Loucy (cell line): ENCODE data around the gene GLMN.

Source experiments
- EZH2phosphoT487 ChIP-seq: fragments of 200-600 bp; IDR thresholded peaks from 2 replicates; pipeline ENCODE4 v1.6.1; 2018; ENCODE audit warnings: antibody characterized with exemption, mild to moderate bottlenecking, moderate library complexity, borderline replicate concordance
- TF ChIP-seq, protein P1 (sequence below): fragments of 200-600 bp; sonication (generic); conservative IDR thresholded peaks from 2 replicates; pipeline ENCODE4 v1.5.1; 2014; ENCODE audit warnings: mild to moderate bottlenecking, antibody characterized with exemption, low read length

DNA sequence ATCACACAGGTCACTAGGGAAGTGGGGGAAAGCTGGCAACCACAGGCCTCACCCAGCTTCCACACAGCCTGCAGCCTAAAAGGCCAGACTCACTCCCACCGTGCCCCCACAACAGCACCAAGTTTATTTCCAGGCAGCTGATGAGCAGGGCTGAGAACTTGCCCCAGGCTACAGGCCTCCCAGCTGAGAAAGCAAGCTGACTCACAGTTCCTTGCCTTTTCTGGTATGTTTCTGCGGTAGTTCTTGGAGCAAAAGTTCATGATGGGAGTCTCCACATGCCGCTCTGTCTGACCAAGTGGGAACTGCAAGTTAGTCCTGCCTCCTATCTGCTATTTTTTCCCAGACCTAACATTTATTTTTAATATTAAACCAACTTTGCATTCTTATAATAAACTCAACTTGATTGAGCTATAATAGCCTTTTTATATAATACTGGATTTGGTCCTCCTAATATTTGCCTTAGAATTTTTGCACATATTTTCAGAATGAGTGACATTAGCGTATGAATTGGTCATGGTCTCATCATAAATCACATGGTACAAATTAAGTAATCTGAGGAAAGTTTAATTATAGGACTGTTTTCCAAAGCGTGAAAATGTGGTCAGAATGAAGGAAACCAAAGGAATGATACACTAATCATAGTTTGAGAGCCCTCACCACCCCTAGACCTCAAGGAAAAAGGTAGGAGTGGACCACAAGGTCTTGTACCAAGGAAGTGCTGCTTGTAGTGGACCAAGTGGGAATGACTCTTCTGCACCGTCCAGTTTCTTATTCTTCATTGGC is 30.8 kb upstream of the GLMN start:
- TF ChIP-seq, protein P1, sequence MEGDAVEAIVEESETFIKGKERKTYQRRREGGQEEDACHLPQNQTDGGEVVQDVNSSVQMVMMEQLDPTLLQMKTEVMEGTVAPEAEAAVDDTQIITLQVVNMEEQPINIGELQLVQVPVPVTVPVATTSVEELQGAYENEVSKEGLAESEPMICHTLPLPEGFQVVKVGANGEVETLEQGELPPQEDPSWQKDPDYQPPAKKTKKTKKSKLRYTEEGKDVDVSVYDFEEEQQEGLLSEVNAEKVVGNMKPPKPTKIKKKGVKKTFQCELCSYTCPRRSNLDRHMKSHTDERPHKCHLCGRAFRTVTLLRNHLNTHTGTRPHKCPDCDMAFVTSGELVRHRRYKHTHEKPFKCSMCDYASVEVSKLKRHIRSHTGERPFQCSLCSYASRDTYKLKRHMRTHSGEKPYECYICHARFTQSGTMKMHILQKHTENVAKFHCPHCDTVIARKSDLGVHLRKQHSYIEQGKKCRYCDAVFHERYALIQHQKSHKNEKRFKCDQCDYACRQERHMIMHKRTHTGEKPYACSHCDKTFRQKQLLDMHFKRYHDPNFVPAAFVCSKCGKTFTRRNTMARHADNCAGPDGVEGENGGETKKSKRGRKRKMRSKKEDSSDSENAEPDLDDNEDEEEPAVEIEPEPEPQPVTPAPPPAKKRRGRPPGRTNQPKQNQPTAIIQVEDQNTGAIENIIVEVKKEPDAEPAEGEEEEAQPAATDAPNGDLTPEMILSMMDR: no peak
- no peak for TF ChIP-seq EZH2phosphoT487
